GM10248 (cell line): ENCODE results near the gene DESI2.

Experiments used
- CTCF ChIA-PET: fragments of 300-600 bp; sonication (Branson Sonifier 250); formaldehyde crosslinking; extraction: SDS; loops from one replicate; lab custom pipeline; 2021; ENCODE audit warnings: antibody characterized with exemption; lab: Yijun Ruan, JAX
- POLR2A ChIA-PET: fragments of 350-650 bp; sonication (Branson Sonifier 250); formaldehyde crosslinking; extraction: SDS; loops from one replicate; lab custom pipeline; 2020; ENCODE audit warnings: antibody characterized with exemption; lab: Yijun Ruan, JAX
- DNase-seq: peaks from one replicate; pipeline ENCODE4 v3.0.0; 2012; ENCODE audit errors: extremely low spot score
- CTCF ChIP-seq: IDR thresholded peaks from 2 replicates; pipeline ENCODE4 v1.5.1; 2012; ENCODE audit warnings: mild to moderate bottlenecking, low read depth; ENCODE audit errors: extremely low read depth, missing control alignments, control extremely low read depth

The DESI2 gene

GRCh38 chr1:244699741-244700140 is 46.8 kb downstream of the DESI2 start:
- DNase-seq = no peak
- no peak for TF ChIP-seq CTCF
- ChIA-PET POLR2A (no interaction called here), CTCF (interaction anchor here (1.0 kb wide), 1 partner anchor 10 kb away, joined by 3 read pairs; no protein-coding TSS in a partner anchor)

- POLR2A ChIA-PET = no interaction called here
These were observed 47.9 kb downstream of the DESI2 start for GRCh38 chr1:244700808-244701207.

GRCh38 chr1:244702620-244703019 is 49.7 kb downstream of the DESI2 start:
- CTCF ChIA-PET = no interaction called here
- DNase-seq = no peak
- POLR2A ChIA-PET = no interaction called here
- no peak for TF ChIP-seq CTCF

More at GRCh38 chr1:244700808-244701207, 47.9 kb downstream of the DESI2 start:
- no peak for DNase-seq
- no peak for TF ChIP-seq CTCF
- CTCF ChIA-PET = no interaction called here

GRCh38 chr1:244704107-244704506 is 51.2 kb downstream of the DESI2 start:
- POLR2A ChIA-PET = no interaction called here
- no peak for DNase-seq
- CTCF ChIA-PET = no interaction called here
- no peak for TF ChIP-seq CTCF

GRCh38 chr1:244705261-244706234 is 52.6 kb downstream of the DESI2 start:
- CTCF ChIA-PET = interaction anchor here (1.0 to 1.9 kb wide), 4 partner anchors 8 to 1183 kb away, joined by 3 to 5 read pairs (median 3); no protein-coding TSS in a partner anchor
- no peak for TF ChIP-seq CTCF
- DNase-seq = no peak
- POLR2A ChIA-PET = no interaction called here

GRCh38 chr1:244709076-244709475 is 56.1 kb downstream of the DESI2 start:
- CTCF ChIA-PET = interaction anchor here (0.7 kb wide), 1 partner anchor 10 kb away, joined by 3 read pairs; no protein-coding TSS in a partner anchor
- DNase-seq = no peak
- no peak for TF ChIP-seq CTCF
- POLR2A ChIA-PET = no interaction called here
